ENCODE data around the gene SLC25A36. TPM values are rescaled to one million over a fixed set of nuclear protein-coding genes. Genes with fewer than 3 reads are reported as not detected.

SLC25A36 gene
- total RNA-seq, 1 experiment from 2014 or later = 78.4 TPM

- TF ChIP-seq ZNF416 (CRISPR knock-in tag; IDR thresholded peaks at IDR 0.05) (0 out of 2 replicates have a peak, but pooled peaks have one; percentile 39), FOXP4 (CRISPR knock-in tag; IDR thresholded peaks at IDR 0.05) (no peak), SP1 (CRISPR knock-in tag; conservative IDR thresholded peaks at IDR 0.05) (no peak; the same call in 1 of the 2 replicates), ESRRA (CRISPR knock-in tag; IDR thresholded peaks at IDR 0.05; ENCODE audit: borderline replicate concordance) (no peak)
Observed at GRCh38 chr3:140942221-140943104, 827 bp downstream of the SLC25A36 start (continued).

GRCh38 chr3:140943781-140944552 is 2.3 kb downstream of the SLC25A36 start:
- POLR2A ChIA-PET = interaction anchor here (0.5 to 0.6 kb wide), 2 partner anchors 9 to 13 kb away, joined by 3 to 6 read pairs; no protein-coding TSS in a partner anchor
- peak overlapping the region; percentile 61; the same call in 1 of the 2 replicates for H3K27ac Mint-ChIP-seq
- DNase-seq (ENCODE audit: low spot score) (no peak), ATAC-seq (no peak)
- H3K27me3 Mint-ChIP-seq (ENCODE audit: low read depth) = no peaks in the 10 kb centered on the region
- peaks cover 46% of the 10 kb centered on the region for H3K4me1 Mint-ChIP-seq
- no peaks in the 10 kb centered on the region for H3K9me3 Mint-ChIP-seq
- TF ChIP-seq E2F4 (CRISPR knock-in tag; IDR thresholded peaks at IDR 0.05; ENCODE audit: borderline replicate concordance, low read depth) (no peak), ZNF219 (CRISPR knock-in tag; IDR thresholded peaks at IDR 0.05; ENCODE audit: borderline replicate concordance) (no peak), FOXP4 (CRISPR knock-in tag; IDR thresholded peaks at IDR 0.05) (no peak), SP1 (CRISPR knock-in tag; conservative IDR thresholded peaks at IDR 0.05) (no peak), EMX1 (CRISPR knock-in tag; IDR thresholded peaks at IDR 0.05) (no peak), PRRX2 (CRISPR knock-in tag; IDR thresholded peaks at IDR 0.05) (no peak), GTF2I (CRISPR knock-in tag; conservative IDR thresholded peaks at IDR 0.05) (no peak), ZNF416 (CRISPR knock-in tag; IDR thresholded peaks at IDR 0.05) (no peak), TEAD4 (CRISPR knock-in tag; IDR thresholded peaks at IDR 0.05) (no peak), E2F5 (CRISPR knock-in tag; IDR thresholded peaks at IDR 0.05) (no peak), SMAD4 (CRISPR knock-in tag; IDR thresholded peaks at IDR 0.05) (no peak)
- TF ChIP-seq, protein P1, sequence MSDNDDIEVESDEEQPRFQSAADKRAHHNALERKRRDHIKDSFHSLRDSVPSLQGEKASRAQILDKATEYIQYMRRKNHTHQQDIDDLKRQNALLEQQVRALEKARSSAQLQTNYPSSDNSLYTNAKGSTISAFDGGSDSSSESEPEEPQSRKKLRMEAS (CRISPR knock-in tag; IDR thresholded peaks at IDR 0.05) = no peak
- TF ChIP-seq, protein P2, sequence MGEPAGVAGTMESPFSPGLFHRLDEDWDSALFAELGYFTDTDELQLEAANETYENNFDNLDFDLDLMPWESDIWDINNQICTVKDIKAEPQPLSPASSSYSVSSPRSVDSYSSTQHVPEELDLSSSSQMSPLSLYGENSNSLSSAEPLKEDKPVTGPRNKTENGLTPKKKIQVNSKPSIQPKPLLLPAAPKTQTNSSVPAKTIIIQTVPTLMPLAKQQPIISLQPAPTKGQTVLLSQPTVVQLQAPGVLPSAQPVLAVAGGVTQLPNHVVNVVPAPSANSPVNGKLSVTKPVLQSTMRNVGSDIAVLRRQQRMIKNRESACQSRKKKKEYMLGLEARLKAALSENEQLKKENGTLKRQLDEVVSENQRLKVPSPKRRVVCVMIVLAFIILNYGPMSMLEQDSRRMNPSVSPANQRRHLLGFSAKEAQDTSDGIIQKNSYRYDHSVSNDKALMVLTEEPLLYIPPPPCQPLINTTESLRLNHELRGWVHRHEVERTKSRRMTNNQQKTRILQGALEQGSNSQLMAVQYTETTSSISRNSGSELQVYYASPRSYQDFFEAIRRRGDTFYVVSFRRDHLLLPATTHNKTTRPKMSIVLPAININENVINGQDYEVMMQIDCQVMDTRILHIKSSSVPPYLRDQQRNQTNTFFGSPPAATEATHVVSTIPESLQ (CRISPR knock-in tag; IDR thresholded peaks at IDR 0.05) = no peak
- H3K36me3 Mint-ChIP-seq = peaks cover 5% of the 10 kb centered on the region; the same call in 1 of the 2 replicates
- peak overlapping the region; percentile 94 for H3K4me3 Mint-ChIP-seq
- CTCF ChIA-PET = interaction anchor here (0.9 kb wide), 1 partner anchor 288 kb away, joined by 4 read pairs; the partner anchor contains the start of gene PXYLP1
